ENCODE data around the gene LIMK1.

Gene LIMK1

DNA sequence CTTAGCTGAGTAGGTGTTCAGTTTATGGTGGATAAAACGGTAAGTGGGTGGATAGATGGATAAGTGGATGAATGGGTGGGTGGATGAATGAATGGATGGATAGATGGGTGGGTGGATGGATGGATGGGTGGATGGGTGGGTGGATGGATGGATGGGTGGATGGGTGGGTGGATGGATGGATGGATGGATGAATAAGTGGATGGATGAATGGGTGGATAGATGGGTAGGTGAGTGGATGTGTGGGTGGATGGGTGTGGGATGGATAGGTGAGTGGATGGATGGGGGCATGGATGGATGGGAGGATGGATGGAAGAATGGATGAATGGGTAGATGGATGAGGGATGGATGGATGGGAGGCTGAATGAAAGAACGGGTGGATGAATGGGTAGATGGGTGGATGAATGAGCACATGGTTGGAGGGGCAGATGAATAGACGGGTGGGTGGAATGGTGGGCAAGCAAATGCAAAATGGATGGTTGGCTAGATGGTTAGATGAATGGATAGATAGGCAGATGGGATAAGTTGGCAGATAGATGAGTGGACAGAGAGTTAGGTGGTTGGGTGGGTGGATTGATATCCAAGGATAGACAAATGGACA, 29.9 kb upstream of the LIMK1 start:
- DNase-seq: no peak

DNA sequence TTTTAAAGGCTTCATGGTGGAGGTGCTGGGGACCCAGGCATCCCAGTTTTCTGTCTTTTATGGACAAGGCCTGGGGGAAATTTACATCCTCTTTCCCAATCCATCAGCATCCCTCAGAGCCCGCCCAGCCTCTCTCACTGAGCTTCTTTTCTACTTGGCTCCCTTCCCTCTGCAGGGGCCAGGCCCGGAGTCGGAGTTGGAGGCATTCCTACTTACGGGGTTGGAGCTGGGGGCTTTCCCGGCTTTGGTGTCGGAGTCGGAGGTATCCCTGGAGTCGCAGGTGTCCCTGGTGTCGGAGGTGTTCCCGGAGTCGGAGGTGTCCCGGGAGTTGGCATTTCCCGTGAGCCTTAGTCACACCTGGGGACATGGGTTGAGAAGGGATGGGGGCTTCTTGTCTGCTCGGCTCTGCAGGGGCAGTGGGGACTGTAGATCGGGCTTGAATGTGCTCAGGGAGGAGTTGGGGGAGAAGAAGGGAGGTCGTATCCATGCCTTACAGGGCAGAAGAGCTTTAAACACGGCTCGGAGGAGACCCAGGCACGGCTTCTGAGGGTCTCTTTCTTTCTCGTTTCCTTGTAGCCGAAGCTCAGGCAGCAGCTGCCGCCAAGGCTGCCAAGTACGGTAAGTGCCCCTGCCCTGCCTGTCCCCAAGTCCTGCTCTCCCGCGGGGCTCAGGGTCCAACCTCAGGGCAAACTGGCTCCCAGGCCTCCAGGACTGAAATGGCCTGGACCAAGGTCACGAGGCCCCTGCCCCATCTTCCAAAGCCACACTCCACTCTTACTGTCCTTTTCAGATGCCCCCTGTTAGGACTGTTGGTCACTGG, 27.3 kb upstream of the LIMK1 start:
- no peak for DNase-seq

GRCh38 chr7:74057216-74057925, 26.2 kb upstream of the LIMK1 start:
- no peak for DNase-seq

GRCh38 chr7:74057987-74058386, 25.6 kb upstream of the LIMK1 start:
- no peak for DNase-seq

DNA sequence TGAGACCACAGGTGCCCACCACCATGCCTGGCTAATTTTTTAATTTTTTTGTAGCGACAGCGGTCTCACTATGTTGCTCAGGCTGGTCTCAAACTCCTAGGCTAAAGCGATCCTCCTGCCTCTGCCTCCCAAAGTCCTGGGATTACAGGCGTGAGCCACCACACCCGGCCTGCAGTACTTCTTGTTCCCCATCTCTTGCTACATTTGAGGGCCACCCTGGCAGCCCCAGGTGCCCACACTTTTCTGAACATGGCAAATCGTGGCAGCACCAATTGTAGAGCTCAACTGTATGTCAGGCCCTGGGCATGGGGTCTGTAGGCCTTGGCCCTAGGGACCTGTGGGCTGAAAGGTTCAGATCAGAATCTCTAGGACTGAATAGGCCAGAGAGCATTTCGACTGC, 25.1 kb upstream of the LIMK1 start:
- no peak for DNase-seq

DNA sequence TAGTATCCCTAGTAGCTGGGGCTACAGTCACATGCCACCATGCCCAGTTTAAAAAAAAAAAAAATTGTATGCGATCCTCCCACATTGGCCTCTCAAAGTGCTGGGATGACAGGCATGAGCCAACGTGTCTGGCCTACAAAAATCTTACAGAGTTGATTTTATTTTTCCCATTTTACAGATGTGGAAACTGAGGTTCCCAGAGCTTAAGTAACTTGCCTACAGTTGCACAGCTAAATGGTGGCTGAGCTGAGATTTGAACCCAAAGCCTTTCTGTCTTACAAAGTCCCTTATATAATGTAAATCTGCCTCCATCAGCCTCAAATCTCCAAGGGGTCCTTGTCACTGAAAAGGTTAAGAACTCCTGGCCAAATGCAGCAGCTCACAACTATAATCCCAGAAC, 24.6 kb upstream of the LIMK1 start:
- no peak for DNase-seq

DNA sequence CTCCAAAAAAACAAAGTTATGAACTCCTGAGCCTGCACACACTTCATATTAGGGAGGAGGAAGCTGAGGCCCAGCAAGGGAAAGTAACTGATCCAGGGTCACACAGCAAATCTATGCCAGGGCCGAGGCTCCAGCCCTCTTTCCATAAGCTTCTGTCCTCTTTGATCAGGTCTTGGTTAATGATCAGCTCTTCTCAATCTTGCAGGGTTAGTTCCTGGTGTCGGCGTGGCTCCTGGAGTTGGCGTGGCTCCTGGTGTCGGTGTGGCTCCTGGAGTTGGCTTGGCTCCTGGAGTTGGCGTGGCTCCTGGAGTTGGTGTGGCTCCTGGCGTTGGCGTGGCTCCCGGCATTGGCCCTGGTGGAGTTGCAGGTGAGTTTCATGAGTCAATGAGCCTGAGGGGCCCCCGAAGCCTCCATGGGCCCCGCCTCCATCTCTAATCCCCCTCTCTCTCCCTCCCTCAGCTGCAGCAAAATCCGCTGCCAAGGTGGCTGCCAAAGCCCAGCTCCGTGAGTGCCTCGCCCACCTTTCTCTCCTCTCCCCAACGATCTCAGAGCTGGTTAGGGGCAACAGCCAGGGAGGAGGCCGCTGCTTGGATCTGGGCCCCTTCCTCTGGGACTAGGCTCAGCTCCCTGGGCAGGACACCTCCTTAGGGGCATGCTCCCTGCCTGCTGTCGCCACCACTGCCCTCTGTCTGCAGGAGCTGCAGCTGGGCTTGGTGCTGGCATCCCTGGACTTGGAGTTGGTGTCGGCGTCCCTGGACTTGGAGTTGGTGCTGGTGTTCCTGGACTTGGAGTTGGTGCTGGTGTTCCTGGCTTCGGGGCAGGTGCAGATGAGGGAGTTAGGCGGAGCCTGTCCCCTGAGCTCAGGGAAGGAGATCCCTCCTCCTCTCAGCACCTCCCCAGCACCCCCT, 23.7 kb upstream of the LIMK1 start:
- peak in 2 of 51 donors; percentile 19 to 29 for DNase-seq

- peak in 47 of 51 donors; percentile 12 to 86 (median 70) for DNase-seq
Measured at GRCh38 chr7:74061840-74062539, 21.6 kb upstream of the LIMK1 start.

DNA sequence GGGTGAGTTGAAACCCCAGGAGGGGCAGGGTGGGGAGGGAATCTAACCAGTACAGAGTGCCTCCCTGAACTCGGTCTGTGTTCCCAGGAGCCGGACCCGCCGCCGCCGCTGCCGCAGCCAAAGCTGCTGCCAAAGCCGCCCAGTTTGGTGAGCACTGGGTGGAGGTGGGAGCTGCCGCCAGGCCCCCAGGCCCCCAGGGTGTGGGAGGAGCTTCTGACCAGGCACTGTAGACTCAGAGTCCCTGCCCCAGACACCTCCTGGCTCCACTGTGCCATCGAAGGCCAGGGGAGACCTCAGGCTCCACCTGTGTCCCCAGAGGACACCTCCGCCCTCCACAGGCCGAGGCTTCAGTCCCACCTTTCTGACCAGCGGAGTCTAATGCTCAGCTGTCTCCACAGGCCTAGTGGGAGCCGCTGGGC, 20.4 kb upstream of the LIMK1 start:
- DNase-seq: no peak

DNA sequence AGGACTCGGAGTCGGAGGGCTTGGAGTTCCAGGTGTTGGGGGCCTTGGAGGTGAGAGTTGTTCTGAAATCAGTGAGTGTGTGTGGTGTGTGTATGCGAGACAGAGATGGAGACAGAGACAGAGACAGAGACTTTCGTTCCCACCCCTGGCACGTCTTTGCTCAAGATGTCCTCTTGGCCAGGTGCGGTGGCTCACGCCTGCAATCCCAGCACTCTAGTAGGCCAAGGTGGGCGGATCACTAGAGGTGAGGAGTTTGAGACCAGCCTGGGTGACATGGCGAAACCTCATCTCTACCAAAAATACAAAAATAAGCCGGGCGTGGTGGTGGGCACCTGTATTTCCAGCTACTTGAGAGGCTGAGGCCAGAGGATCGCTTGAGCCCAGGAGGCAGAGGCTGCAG, 20.0 kb upstream of the LIMK1 start:
- DNase-seq: no peak

GRCh38 chr7:74064696-74065095, 18.9 kb upstream of the LIMK1 start:
- no peak for DNase-seq

- DNase-seq: no peak
Measured at GRCh38 chr7:74066626-74067025, 17.0 kb upstream of the LIMK1 start.

GRCh38 chr7:74068378-74069085, 15.1 kb upstream of the LIMK1 start:
- no peak for DNase-seq

- no peak for DNase-seq
Measured at GRCh38 chr7:74069086-74069541, 14.5 kb upstream of the LIMK1 start.

DNA sequence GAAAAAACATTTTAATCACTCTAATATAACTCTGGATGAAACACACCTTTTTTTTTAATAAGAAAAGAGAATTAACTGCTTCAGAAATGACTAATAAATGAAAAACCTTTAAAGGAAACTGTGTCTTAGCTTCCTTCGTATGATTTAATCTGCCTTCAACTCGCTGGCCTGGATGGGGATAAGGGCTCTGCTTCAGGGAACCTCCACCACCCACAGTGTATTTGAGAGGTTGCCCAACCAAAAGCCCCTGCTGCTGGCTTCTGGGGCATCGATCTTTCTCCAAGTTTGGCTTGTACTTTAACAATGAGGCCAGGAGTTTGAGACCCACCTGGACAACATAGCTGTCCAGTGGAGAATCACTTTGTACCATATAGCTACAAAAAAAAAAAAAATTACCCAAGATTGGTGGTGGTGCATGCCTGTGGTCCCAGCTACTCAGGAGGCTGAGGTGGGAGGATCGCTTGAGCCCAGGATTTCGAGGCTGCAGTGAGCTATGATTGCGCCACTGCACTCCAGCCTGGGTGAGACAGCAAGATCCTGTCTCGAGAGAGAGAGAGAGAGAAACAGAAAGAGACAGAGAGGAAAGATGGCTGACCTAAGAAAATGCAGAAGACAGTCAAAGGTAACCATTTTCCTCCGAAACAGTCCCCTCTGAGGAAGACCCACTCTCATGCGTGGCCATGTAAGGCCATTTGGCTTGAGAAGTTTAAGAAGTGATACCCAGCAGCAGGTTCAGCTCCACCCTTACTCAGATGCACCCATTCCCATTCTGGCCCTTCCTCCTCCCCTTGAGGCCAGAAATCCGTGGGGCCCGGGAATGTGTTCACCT, 13.6 kb upstream of the LIMK1 start:
- DNase-seq: no peak

DNA sequence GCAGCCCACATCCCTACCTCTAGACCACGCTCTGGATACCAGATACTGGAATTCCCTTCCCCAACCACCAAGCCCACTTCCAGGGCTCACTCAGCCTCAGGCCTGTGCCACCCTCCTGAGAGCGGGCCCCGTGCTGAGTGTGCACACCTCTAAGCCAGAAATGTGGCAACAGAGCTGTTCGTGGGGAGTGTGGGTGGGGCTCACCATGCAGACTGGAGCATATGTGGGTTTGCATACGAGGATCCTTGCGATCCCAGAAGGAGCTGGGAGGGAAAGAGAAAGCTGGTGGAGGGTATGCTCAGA, 13.0 kb upstream of the LIMK1 start:
- DNase-seq: no peak

GRCh38 chr7:74071121-74071520, 12.5 kb upstream of the LIMK1 start:
- DNase-seq: no peak

DNA sequence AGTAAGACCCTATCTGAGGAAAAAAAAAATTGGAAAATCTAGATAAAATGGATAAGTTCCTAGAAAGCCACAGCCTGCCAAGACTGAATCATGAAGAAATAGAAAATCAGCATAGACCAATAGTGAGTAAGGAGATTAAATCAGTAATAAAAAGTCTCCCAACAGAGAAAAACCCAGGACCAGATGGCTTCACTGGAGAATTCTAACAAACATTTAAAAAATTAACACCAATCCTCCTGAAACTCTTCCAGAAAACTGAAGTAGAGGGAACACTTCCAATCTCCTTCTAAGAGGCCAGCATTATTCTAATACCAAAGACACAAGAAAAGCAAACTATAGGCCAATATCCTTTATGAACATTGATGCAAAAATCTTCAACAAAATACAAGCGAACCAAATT, 8.8 kb upstream of the LIMK1 start:
- no peak for DNase-seq

DNA sequence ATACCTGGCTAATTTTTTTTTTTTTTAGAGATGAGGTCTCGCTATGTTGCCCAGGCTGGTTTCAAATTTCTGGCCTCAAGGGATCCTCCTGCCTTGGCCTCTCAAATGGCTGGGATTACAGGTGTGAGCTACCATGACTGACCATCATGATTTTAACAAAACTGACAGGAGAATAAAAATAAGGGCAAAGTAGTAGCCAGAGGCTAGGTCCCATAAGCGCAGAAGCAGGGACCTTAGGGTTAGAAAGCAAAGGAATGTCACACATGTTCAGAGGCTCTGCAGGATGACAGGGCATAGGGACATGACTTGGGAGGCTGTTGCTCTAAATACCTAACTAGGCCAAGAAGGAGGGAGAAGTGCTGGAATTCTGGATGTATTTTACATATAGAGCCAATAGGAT, 5.1 kb upstream of the LIMK1 start:
- no peak for DNase-seq

DNA sequence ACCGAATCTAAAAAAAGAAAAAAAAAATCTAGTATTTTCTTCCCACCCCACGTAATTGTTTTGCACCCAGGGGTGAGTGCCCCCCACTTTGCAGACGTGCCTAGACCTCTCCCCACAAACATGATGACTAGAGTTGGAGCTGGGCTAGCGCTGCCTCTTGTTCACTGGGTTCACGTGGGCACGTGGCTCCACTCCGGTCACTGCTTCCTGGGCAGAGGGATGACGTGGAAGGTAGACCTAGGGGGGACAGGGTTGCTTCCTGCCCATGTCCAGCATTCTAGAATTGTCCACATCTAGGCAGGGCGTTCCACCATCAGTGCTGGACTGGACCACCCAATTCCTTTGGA, 861 bp upstream of the LIMK1 start:
- peak in 4 of 51 donors; percentile 15 to 37 (median 24) for DNase-seq

All from hypothalamus (tissue), 51 donors.